DMS114 treated with DMSO at 0.1 percent for 48 hours (cell line): ENCODE measurements around the gene LRRC27.

Experiments
- DNase-seq: peaks from one replicate; lab custom pipeline; 2025; ENCODE audit not compliant: unreplicated experiment; lab: John Stamatoyannopoulos, UW

Gene LRRC27

GRCh38 chr10:132300582-132300981 is 31.4 kb upstream of the LRRC27 start:
- DNase-seq: no peak

GRCh38 chr10:132301371-132302330 is 30.3 kb upstream of the LRRC27 start:
- no peak for DNase-seq

- DNase-seq: no peak
Observed at GRCh38 chr10:132302421-132303310, 29.3 kb upstream of the LRRC27 start.

GRCh38 chr10:132303361-132304115 is 28.5 kb upstream of the LRRC27 start:
- no peak for DNase-seq

GRCh38 chr10:132304756-132305509 is 27.1 kb upstream of the LRRC27 start:
- no peak for DNase-seq

GRCh38 chr10:132305654-132306342 is 26.2 kb upstream of the LRRC27 start:
- DNase-seq: no peak

- no peak for DNase-seq
Observed at GRCh38 chr10:132306343-132306685, 25.7 kb upstream of the LRRC27 start.

GRCh38 chr10:132306864-132307751 is 24.9 kb upstream of the LRRC27 start:
- DNase-seq: no peak

- DNase-seq: peak; percentile 68
Observed at GRCh38 chr10:132307823-132308586, 24.0 kb upstream of the LRRC27 start, which contains the start of gene STK32C. Gene STK32C (minus strand): TSS chr10:132307950. CDS start chr10:132307833, 117 bp downstream.

- DNase-seq: no peak
Observed at GRCh38 chr10:132308587-132309470, 23.2 kb upstream of the LRRC27 start.

- DNase-seq: no peak
Observed at GRCh38 chr10:132309471-132309865, 22.5 kb upstream of the LRRC27 start.

GRCh38 chr10:132309879-132310591 is 22.0 kb upstream of the LRRC27 start:
- no peak for DNase-seq

- DNase-seq: no peak
Observed at GRCh38 chr10:132310701-132311337, 21.2 kb upstream of the LRRC27 start.

- DNase-seq: no peak
Observed at GRCh38 chr10:132311338-132311939, 20.6 kb upstream of the LRRC27 start.

GRCh38 chr10:132313305-132313704 is 18.7 kb upstream of the LRRC27 start:
- no peak for DNase-seq
